CD1c-positive myeloid dendritic cell (primary cell): ENCODE measurements around the gene DGLUCY.
"Not testable (repeated sequence)": the region's sequence is repeated elsewhere in the genome, so short reads cannot be mapped to it uniquely, and the experiment has no call there.

Experiments used
- DNase-seq: peaks from one replicate; pipeline ENCODE4 v3.0.0-alpha.2; 2016; ENCODE audit errors: extremely low spot score

DGLUCY gene

DNA sequence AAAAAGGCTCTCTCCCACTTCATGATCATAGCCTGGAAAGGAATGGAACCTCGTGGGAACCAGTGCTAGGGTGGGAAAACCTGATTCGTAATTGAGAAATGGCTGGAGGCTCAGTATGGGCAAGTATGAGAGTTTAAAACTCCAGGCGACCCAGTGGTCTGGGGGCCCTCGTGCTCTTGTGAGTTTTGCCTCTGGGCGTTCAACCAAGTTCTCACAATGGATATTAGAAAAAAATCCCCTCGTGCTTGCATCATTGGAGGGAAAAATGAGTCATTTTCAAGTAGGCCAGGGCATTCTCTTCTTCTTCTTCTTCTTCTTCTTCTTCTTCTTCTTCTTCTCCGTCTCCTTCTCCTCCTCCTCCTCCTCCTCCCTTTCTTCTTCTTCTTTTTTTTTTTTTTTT is 91.6 kb downstream of the DGLUCY start:
- no peak for DNase-seq

DNA sequence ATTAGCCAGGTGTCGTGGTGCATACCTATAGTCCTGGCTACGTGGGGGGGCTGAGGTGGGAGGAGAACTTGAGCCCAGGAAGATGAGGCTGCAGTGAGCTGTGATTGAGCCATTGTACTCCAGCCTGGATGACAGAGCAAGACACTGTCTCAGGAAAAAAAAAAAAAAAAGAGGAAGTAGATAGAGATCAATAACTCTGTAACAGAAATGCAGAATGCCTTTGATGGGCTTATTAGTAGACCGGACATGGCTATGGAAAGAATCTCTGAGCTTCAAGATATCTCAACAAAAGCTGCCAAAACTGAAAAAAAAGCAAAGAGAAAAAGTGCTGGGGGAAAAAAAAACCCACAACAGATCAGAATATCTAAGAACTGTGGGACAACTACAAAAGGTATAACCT is 93.1 kb downstream of the DGLUCY start:
- no peak for DNase-seq

DNA sequence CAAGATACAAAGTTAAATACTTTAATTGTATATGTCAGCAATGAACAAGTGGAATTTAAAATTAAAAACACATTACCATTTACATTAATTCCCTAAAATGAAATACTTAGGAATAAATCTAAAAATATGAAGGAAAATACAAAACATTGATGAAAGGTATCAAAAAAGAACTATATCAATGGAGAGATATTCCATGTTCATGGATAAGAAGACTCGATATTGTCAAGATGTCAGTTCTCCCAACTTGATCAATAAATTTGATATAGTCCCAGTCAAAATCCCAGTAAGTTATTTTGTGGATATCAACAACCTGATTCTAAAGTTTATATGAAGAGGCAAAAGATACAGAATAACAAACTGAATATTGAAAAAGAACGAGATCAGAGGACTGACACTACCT is 97.1 kb downstream of the DGLUCY start:
- DNase-seq, result no peak

DNA sequence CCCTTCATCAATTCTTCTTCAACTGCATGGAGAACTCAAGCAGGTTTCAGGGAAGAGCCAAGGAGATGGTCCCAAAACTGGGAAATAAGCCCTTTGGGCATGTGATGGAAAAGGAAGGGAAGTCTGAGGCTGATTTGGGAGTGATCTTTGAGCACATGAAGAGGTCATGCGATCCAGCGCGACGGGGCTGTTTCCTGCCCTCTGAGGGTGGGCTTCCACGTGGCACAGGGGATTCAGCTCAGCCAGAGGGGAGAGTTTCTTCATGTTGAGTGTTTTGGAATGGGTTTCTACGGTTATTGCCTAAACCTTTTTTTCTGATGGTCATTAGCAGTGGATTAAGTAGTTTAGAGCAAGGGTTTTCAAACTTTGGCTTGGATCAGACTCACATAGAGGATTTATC is 100.4 kb downstream of the DGLUCY start:
- no peak for DNase-seq

DNA sequence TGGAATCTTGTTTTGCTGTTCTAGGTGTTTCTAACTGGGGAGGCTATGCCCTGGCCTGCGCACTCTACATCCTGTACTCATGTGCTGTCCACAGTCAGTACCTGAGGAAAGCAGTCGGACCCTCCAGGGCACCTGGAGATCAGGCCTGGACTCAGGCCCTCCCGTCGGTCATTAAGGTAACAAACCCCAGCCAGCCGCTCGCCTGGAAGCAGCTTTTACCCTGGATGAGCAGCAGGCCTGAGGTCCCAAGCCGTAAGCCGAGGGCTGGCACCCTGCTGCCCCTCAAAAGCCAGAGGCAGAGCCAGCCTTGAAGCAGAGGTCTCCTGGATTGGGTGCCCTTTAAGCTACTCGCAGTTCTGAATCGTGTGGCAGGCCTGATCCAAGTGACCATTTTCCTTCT is 101.5 kb downstream of the DGLUCY start:
- no peak for DNase-seq

DNA sequence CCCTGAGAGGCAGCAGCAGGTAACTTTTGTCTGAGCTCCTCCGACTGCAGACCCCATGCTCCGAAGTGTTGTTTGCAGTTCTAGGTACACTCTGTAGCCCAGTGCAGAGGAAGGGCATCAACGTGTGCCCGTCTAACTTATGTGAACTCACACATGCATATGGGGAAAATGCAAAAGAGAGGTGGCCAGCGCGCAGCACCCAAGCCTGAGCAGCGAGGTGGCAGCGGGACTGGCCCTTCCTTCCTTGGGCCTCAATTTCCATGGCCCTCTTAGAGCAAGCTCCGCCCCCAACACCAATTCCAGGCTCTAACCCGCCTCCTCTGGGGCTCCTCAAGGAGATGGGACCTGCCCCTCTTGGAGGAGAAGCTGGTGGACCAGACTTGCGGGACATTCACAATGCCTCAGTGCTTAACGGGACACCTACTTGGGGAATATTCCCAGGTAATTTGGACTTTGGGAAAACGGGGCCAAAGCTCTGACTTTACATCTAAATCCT is 102.9 kb downstream of the DGLUCY start:
- no peak for DNase-seq

DNA sequence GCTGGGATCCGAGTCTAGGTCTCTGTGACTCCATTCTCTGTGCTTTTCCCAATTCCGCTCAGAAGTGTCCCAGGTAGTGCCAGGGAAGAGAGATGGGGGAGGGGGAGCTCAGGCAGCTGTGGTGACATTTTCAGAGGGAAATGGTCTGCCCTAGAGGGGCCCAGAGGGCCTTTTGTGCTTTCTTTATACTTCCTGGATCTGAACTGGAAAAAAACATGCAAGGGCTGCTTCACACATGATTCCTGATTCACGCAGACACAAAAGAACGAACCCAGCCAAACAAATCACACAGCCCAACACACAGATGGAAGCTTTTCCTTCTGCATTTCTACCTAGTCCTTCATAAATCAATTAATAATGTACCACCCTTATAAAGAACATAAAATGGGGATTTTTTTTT is 104.1 kb downstream of the DGLUCY start:
- DNase-seq, result no peak

DNA sequence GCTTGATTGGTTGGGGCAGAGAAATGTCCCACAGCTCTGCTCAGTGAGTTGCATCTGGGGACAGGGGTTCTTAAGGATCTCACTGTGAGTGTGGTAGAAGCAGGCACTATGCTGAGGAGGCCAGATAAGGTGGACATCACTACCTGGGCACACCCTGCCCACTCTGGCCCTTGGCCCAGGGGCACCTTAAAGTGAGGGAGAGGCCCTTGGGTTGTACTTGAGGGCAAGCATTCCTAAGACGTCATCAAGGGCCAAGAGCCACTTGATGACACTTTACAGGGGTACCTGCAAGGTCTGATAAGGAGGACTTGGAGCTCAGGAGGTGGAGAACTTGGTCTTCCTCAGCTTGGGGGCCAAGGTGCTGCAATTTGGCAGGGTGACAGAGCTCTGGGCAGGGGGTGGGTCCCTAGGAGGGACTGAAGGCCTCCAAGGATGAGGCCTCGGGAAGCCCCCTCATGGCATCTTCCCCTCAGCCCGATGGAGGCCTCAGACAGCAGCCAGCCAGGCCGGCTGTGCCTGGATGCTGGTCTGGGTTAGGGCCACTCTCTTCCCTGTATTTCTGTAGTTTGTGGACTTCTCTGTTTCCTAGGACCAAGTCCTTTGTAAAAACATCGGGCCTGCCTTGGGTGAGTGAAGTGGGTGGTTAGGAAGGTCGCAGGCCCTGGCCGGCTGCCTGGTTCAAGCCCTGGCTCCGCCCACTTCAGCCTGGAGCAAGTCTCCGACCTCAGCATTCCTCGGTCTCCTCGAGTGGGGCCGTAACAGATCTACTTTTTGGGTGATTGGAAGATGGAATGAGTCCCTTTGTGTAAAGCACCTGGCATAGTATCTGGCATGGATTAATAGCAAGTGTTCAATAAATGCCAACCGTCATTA is 105.9 kb downstream of the DGLUCY start:
- no peak for DNase-seq

DNA sequence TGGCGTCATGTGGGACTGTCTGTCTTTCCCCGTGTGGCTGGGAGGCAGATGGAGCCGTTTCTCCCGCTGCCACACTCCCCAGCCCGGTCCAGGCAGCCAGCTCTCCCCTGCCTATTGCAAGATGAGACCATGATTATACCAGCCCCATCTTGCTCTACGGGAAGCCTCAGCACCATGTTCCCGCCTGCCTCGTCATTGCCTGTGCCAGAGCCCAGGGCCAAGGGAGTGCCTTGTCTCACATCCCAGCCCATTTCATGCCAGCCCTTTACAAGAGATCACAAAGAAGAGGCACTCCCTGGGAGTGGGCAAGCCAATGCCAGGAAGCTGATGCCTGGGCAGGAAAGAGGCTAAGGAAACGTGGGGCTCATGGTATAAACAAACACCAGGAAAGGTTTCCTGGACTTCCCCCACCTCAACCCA is 106.7 kb downstream of the DGLUCY start:
- no peak for DNase-seq

DNA sequence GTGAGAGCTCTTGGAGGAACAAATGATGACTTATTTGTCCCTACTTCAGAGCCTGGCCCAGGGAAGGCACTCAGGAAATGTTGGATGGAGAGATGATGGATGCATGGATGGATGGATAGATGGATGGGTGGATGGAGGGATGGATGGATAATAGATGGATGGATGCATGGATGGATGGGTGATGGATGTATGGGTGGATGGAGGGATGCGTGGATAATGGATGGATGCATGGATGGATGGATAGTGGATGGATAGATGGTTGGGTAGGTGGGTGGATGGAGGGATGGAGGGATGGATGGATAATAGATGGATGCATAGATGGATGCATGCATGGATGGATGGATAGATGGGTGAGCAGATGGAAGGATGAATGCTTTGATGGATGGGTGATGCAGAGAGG is 107.4 kb downstream of the DGLUCY start:
- no peak for DNase-seq

DNA sequence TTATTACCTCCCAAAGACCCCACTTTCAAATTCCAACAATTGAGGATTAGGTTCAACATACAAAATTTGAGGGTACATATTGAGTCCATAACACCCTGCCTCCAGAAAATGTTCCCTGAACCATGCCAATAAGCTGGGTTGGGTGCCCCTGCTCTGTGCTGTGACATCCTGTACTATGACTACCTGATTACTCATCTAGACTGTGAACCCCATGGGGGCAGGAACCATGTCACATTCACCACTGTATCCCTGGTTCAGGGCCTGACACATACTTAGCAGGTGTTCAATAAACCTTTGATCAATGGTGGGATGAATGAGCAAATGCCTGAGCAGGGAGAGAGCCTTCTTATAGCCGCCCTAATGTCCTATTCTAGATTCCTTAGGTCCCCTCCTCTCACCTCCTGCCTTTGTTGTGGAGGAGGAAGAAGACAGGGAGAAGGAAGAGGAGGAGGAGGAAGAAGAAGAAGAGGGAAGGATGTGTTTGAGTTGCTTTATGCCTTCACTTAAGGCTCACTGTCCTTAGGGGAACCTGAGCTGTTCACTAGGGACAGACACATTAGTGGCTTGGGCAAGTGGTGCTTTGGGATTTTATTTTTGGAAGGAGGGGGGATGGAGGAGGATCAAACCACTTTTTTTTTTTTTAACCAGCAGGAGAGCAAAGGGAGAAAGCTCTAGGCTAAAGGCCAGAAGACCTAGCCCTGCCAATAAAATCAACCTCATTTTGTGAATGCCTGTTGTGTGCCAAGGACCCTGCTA is 109.3 kb downstream of the DGLUCY start:
- no peak for DNase-seq

DNA sequence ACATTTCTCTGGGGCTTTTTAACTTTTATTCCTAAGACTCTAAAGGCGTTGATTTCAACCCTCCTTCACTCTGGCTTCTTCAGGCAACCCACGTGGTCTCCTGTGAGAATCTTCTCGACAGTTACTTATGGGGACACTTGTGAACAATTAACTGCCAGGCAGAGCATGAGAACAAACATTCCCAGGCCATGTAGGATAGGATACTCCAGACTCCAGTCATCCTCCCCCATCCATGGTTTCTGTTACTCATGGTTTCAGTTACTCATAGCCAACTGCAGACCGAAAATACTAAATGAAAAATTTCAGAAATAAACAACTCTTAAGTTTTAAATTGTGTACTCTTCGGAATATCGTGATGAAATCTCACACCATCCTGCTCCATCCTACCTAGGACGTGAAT is 111.2 kb downstream of the DGLUCY start:
- no peak for DNase-seq

DNA sequence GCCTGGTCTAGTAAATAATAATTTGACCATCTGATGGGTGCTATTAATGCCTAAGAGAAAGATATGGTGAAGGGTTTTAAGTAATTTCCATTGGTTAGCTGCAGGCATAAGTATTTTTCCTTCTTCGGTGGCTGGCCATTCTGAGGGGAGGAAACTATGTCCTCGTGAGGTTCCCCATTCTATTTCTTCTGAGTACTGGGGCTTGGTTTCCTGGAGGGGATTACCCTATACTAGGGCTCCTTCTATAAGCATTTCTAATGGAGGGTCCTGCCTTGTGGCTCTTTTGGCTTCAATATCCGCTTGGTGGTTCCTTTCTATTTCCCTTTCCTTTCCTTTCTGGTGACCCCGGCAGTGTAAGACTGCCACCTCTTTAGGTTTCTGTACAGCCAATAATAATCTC is 112.5 kb downstream of the DGLUCY start:
- not testable (repeated sequence) for DNase-seq

DNA sequence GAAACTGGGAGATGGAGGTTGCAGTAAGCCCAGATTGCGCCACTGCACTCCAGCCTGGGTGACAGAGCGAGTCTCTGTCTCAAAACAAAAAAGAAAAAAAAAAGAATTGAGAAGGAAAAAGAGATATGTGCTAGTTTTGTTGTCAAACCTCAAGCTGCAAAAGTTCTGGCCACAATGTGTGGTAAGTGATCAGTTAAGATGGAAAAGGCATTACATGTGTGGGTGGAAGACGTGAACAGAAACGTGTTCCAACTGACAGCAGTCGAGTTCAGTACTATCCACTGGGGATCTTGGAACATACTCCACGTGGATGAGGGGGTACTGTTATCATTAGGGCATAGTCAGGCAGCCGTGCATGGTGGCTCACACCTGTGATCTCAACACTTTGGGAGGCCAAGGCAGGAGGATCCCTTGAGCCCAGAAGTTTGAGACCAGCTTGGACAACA is 113.3 kb downstream of the DGLUCY start:
- DNase-seq, result no peak

DNA sequence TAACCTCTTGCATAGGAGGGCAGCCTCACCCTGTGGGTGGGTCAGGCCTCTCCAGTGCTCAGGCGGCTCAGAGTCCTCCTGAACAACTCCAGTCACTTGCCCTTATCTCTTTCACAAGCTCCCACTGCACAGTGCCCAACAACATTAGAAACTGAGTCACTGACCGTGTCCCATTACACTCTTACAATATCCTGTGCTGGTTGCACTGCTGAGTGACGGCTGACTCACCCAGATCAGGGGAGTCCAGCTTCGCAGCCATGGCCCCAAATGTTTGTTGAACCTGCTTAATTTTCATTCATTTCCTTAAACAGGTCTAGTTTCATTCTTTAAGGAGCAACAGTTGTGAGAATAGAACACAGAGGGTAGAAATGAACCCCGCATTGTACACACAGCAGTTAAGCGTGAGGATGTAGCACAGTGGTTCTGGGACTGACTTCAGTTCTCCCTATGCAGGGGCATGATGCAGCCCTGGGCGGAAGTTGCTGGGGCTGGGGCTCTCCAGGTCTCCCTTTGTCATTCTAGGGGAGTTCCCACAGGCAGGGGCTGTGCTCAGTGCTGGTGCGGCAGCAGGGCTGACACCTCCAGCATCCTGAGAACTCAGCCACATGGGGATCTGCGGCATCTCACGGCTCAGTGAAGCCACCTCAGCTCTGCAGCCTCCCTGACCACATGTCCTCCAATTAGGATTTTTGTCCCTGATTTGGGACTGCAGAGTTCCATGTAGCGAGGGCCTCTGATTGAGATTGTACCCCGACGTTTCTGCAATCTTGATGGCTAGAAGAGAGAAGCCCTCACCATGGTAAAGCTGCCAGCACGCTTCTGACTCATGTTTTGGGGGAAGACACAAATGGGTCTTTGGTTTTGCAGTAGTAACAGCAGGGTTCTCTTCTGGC is 114.5 kb downstream of the DGLUCY start:
- no peak for DNase-seq

DNA sequence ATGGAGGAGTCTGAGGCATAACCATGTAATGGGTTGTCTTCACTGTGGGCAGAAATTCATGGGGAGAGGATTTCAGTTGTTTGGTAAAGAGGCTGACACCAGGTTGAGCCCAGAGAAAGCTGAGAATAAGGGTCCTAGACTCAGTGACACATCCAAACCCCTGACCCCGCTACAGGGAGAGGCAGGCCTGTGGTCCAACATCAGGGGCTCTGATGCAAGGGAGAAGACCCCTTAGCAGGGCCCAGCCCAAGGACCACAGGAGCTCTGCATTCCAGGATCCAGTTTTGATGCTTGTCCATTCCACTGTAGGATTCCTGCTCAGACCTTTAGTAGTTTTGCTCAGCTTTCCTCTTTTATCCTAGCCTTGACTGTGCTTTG is 115.1 kb downstream of the DGLUCY start:
- no peak for DNase-seq

DNA sequence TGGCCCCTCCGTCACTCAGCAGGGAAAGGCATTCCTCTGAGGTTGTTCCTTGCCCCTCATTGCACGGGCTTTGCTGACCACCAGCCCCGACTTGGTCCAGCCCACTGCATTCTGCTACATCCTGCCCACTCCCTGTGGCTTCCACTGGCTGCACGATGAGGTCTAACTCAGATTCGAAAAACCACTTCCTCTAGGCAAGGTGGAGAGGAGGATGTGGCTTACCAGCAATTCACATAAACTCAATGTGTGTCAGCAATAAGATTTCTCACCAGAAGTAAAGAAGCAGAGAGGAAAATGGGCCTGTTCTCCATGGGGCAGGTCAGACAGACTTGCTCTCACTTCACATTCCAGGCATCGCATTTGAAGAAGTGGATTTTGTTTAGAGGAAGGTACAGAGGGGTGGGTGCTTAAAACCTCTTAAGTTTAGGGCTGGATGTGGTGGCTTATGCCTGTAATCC is 115.9 kb downstream of the DGLUCY start:
- DNase-seq, result peak; percentile 81

DNA sequence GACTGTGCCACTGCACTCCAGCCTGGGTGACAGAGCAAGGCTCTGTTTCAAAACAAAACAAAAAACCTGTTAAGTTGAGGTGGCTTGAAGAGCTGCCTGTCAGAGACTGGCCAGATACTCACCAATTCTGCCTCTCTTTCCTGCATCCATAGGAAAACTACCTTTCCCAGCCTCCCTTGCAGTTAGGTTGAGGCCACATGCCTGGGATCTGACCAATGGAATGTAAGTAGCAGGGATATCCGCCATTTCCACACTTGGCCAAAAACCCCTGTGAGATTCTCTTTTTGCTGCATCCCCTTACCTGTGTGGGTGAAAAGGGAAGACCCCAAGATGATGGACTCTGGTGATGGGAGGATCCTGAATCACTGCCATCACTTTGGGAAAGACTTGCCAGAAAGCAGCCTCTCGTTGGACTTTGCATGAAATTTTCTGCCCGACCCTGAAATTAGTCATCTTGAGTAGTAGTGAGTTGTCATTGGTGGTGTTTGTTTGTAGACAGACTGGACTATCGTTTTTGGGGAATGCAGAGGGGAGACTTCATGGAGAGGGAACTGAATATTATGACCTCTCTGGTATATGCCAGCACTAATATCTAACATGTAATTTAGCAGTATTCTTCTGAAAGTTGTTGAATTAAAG is 116.6 kb downstream of the DGLUCY start:
- DNase-seq, result no peak

DNA sequence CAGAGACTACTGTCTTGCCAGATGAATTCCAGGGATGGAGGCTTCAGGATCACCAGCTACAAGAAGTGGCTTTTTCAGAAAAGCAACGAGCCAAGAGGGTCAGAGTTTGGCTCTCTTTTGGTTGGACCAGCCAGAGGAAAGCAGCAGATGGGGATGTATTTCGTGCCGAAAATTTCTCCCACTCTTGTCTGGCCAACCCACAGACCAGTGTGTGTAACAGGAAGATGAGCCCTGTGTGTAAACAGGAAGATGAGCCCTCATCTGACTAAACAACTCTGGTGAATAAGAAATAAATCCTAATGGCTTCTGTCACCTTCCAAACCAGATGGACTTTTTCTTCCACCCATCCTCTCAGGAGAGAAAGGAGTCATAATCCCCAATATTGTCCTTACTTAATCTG is 117.6 kb downstream of the DGLUCY start:
- DNase-seq, result peak; percentile 71

DNA sequence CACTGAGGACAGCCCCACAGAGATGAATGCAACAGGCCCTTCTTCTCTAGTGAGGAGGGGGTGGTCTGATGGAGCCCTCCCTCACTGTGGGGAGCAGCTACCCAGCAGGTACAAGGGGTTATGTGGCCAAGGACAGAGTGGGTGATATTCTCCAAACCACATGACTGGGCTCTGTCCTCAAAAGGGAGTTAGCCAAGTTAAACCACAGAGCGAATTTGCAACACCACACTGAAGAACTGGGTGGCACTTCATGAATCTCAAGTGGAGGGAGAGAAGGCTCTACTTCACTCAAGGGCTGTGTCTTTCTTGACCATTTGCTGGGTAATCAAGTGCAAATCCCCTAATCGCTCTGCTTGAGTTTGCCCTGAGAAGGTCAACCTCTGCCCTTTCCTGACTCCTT is 118.2 kb downstream of the DGLUCY start:
- DNase-seq, result peak; percentile 37

DNA sequence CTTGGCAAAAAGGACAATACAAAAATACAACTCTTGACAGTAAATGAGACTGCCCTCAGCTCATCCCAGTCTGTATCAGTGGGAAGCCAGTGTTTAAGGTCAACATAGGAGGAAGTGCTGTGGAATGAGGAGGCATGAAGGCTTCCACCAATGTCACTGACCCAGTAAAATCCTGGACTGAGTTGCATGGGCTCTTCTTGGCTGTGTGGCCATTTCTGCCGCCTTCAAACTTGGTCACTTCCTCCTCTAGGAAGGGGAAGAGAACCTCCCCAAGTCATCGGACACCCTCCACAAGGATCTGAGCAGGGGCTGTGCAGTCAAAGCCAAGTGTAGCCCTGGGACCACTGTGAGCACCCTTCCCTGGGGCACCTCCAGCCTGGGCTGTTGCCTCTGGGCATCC is 118.7 kb downstream of the DGLUCY start:
- DNase-seq, result peak; percentile 83
